HG03469 (cell line): ENCODE results near the gene EML2.

Source experiments
- ATAC-seq: cut with Tn5 transposase; IDR thresholded peaks from one replicate; pipeline ENCODE4 v1.9.1; 2021; ENCODE audit warnings: mild to moderate bottlenecking, moderate library complexity, moderate number of reproducible peaks; ENCODE audit not compliant: unreplicated experiment

EML2 gene

DNA sequence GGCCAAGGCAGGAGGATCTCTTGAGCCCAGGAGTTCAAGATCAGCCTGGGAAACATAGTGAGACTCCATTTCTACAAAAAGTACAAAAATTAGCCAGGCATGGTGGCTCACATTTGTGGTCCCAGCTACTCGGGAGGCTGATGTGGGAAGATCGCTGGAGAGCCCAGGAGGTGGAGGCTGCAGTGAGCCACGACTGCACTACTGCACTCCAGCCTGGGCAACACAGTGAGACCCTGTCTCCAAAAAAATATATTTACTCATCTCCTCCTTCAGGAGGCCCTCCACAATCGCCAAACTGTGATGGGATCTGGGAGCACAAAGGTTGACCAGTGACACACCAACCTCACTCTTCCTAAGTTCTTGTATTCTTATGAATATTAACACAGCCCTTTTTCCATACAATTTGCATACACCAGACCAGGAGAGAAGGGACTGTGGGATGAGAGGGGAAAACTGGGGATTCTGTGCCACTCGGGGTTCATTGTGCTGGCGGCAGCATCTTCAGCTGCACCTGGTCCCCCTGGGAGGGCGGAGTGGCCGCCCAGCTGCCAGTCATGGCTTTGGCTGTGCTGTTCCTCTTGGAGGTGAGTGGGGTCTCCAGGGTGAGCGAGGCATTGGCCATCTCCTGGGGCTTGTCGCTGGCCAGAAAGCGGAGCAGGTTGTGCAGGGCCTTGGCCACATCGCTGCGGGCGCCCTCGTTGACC, 48.7 kb downstream of the EML2 start:
- no peak for ATAC-seq

DNA sequence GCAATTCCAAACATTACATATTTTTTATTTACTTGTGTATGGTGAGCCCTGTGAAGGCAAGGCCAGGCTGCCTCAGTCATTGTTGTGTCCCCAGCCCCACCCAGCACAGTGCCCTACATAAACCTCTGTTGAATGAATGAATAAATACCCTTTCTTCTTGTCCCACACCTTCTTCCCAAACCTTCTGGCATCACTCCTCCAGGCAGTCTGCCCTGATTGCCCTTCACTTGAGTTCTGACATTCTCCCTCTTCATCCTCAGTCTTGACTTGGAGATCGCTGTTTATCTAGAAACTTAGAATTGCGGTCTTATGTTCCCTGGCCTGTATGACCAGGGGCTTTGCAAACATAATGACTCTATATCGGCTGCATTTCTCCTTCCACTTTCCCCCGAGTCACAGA, 49.4 kb downstream of the EML2 start:
- no peak for ATAC-seq

DNA sequence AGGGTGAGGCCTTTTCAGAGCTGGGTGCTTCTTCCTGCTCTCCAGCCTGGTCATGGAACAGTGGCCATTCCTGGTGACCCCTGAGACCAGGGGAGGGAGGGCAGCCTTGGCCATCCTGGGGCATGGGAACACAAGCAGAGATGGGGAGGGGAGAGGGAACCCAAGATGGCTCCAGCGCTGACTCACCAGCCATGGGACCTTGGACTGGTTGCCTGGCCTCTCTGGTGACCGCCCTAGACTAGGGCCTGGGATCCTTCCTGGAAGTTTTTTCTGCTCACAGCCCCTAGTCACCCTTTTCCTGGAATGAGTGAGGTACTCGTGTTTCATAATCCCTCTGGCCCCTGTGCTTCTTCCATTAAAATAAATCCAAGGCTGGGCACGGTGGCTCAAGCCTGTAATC, 51.3 kb downstream of the EML2 start:
- no peak for ATAC-seq

DNA sequence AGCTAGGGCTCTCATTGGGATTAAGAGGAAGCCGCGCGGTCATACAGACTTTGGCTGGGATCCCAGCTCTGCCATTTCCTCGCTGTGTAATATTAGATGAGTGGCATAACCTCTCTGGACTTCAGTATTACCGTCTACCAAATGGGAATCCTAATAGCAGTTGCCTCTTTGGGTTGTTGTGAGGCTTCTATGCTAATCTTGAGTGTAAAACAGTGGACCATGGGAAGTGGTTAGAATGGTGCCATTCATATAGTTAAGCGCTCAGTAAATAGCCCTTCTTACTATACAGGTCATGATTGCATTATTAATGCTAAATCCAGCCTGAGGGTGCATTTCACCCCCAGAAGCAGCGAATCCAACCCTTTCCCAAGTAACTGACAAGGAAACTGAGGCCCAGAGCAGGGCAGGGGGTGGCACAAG, 54.0 kb downstream of the EML2 start:
- ATAC-seq, result no peak

DNA sequence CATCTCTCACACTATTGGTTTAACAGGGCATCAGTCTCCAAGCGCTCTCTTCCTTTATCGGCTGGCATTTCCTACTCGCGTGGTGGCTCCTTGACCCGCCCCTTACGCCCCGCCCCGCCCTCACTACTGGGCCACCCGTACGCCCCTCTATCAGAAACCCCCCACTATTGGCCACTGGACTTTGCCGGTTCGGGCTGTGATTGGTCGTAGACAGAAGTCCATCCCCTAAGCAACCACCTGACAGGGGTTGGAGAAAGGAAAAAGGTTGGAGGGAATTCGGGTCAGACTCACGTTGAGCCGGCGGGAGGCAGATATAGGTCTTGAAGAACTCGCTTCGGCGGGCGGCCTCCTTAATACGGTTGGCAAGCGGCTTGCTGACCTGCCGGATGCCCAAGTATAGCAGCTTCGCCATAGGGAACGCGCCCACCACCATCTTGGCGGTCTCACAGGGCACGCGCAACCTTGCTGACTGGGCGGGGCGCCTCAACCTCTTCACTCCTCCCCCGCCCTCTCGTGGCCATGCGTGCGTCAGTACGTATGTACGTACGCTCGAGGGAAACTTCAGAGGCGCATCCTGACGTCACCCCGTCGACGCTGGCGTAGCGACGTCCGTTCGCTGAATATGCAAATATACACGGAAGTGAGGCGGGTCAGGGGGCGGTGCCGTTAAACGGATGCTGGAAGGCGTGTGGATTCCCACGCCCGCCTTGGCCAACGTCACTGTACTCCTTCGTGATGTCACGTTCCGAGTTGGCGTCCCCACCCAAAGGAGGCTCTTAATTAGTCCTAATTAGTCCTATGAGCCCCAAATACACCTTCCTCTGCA, 54.7 kb downstream of the EML2 start, which contains the start of gene OPA3:
OPA3 (minus strand) TSS at position 471 of the 826 bp plus-strand sequence; CDS start at position 433, 38 bp downstream.
- peak; percentile 79 for ATAC-seq

DNA sequence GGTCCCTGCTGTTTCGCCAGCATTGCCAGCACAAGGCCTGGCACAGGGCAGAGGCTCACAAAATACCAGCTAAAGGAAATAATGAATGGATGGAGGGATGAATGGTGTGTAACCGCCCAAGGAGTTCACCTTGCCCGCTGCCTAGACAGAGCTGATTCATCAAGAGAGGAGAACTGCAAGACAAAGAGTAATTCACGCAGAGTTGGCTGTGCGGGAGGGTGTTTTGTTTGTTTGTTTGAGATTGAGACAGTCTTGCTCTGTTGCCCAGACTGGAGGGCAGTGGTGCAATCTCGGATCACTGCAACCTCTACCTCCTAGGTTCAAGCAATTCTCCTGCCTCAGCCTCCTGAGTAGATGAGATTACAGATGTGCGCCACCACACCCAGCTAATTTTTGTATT, 57.6 kb downstream of the EML2 start:
- ATAC-seq, result no peak

DNA sequence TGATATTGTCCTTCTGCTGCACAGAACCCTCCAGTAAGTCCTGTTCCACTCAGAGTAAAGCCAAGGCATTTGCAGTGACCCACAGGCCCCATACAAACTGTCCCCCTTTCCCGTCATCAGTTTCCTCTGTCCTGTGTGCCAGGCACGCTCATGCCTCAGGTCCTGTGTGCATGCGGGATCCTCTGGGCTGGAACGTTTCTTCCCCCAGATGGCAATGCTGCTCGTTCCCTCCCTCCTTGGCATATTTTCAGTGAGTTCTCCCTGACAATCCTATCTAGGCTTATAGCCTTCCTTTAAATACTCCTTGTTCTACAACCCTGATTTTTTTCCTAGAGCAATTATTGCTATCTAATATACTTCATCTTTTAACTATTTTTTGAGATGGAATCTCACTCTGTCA, 60.3 kb downstream of the EML2 start:
- no peak for ATAC-seq

DNA sequence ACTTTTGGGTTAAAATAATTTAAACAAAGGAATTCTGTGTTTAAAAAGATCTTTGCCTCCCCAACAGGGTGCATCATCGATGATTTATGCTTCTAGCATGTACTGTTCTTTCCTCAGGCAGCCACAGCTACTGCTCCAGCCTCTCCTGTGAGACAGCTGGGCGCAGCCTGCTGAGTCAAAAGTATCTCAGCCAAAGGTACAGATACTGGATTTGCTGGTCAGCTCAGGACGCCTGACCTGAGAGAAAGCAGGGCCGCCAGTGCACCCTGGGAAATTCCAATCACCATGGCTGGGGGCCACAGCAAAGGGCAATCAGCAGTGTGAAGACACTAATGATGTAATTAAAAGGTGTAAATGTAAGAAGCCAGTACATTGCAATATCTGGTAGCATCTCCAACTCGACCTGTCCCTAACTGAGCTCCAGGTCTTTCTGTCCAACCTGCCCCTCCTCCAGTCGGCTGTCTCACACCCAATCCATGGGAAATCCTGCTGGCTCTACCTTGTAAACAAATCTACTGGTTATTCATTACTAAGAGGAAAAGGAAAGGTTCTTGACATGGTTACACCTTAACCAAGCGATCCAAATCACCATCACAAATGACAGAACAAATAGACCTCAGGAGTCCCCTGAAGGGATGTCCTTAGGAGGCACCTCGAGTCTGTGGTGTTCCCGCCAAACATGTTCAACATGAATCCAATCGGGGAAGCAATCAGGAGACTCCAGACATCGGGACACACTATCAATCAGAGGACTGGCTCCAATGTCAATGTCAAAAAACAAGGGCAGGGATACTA, 61.9 kb downstream of the EML2 start:
- ATAC-seq, result no peak

DNA sequence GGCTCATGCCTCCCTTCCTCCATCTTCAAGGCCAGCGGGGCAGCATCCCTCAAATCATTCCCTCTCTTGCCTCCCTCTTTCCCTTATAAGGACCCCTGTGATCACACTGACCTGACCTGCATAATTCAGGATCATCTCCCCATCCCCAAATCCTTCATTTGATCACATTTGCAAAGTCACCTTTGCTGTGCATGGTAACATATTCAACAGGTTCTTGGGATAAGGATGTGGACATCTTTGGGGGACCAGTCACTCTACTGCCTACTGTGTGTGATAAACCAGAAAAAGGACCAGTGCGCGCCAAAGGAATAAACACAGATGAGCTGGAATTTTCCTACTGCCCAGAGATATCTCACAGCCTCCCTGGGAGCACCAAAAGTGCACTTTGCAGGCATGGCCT, 62.5 kb downstream of the EML2 start:
- ATAC-seq, result no peak

DNA sequence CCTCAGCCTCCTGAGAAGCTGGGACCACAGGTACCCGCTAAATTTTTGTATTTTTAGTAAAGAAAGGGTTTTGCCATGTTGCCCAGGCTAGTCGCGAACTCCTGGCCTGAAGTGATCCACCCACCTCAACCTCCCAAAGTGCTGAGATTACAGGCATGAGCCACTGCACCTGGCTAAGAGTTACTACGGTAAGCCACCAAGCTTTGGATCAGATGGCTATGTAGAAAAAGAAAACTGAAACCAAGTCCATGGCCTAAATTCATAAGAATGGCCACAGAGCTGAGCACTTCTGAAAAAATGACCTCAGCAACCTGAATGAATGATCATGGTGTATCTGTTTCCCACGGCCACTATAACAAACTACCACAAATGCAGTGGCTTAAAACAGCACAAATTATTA, 64.0 kb downstream of the EML2 start:
- no peak for ATAC-seq

DNA sequence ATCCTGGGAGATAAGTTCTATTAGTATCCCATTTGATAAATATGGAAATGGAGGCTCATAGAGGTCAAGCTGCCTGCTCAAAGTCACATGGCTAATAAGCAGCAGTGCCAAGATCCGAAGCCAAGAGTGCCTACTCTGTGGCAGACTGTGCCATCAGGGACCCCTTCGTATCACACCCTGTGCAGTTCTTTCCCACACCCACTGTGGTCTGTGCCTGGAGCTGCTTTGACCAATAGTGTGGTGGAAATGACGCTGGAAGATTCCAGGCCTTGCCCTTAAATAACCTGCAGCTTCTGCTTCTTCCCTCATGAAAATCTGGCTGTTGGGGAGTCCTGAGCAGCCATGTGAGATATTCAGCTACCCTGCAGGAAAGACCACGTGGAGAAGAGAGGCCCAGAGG, 64.7 kb downstream of the EML2 start:
- no peak for ATAC-seq

DNA sequence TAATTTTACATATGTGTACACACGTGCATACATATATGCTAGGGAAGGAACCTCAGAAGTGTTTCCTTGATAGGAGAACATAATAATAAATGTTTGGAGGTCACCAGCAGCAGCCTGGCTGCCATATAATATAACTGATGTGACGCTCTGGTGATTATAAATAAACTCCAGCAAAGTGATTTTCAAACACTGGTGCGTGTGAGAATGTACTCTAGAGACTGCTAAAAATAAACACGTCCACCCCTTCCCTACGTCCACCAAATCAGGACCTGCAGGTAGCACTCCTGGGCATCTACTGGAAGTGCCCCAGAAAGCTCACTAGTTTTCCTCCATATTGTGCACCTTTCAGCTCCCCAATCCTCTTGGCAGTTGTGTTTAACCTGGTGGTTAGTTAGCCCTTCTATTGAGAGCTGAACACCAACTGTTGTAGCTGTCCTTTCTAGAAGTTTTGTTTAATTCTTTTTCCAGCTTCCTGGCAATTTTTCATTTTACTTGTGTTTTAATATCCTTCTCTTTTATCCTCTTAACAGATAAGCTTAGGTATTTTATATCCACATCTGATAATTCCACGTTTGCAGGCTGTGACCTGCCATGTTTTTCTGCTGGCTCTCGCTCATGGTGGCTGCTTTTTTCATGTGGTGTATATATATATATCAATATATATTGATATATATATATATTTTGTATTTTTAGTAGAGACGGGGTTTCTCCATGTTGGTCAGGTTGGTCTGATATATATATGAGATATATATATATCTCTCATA, 67.6 kb downstream of the EML2 start:
- ATAC-seq, result no peak

DNA sequence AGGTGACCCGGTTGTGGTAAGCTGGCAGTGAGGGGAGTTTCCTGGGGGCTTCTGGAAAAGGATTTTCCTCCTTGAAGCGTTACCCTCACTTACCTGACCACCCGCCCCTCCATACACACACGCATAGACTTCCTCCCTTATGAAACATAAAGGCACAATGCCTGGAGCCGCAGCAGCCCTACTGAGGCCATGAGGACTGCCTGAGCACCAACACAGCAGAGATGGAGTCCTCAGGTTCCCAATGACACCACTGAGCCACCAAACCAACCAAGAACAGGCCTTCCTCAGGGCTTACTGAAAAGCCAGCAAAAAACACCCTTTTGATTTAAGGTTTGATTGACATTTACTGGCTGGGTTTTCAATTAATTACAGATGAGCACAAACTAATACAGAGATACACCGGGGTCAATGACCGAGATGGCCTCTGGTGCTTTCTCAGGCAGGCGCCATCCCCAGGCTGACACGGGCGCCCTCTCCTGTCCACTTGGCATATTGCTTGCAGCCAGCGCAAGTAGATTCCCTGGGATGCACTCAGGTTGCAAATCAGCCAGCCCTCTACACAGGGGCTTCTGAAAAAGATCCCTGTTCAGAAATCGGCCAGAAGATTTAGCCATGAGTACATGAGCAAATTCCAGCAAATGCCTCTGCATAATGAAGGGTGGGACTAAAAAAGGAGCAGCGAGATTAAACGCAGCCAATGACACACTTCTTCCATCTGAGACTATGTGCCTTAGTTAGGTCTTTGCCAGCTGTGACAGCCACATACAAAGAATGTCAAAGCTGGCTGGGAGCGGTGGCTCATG, 69.4 kb downstream of the EML2 start:
- no peak for ATAC-seq

DNA sequence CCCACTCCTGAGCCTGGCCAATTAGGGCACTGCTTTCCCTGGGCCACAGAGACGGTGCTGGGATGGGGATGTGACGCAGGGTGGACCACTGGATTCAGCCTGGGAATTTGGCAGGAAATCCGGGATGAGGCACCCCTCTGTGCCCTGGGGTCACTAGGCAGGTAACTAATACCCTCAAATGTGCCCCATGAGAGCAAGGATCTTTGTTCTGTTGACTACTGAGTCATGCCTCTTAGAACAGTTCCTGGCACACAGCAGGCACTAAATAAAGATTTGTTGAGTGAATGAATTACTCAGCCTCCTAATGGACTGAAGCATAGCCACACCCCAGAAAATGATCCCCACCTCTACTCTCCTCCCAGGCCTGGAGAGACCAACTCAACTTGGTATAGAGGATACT, 70.5 kb downstream of the EML2 start:
- ATAC-seq, result no peak

DNA sequence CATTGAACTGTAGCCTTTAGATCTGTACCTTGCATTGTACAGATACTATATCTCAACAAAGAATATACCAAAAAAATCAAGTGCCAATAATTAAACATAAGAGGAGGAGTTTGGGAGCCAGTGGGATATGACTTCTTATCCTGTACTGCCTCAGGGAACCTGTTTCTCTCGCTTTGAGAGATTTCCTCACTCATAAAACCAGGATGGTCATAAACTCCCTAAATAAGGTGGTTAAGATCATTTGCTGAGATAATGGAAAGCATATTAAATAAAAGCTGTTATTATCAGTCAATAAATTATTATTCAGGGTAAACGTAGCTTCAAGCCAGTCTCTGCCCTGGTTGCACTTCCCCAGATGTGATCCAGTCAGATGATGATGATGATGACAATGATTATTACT, 71.6 kb downstream of the EML2 start:
- no peak for ATAC-seq

DNA sequence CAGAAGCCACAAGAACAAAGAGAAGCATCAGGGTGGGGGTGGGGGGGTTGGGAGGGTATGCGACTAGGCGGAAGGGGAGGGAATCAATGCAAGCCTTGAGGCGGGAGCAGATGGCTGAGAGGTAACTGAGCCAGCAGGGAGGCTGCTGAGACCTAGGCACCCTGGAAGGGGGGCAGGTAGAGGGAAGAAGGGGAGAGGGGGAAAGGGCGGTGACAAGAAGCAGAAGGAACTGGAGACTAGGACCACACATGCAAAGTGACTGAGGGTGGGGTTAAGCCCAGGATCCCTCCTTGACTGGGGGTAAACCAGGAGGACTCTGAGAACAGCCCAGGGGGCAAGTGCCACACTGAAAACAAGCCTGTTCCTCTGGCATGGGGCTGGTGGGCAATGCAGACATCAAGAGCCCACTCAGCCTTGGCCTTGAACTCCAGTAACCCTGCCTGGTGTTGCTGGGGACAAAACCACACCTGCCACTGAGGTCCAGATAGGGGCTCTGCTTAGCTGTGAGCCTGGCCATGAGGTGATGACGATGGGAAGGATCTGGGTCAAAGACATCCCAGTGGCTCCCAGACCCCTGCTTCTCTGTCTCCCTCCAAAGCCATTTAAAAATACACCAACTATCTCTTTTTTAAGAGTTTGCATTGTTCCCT, 74.9 kb downstream of the EML2 start:
- no peak for ATAC-seq

DNA sequence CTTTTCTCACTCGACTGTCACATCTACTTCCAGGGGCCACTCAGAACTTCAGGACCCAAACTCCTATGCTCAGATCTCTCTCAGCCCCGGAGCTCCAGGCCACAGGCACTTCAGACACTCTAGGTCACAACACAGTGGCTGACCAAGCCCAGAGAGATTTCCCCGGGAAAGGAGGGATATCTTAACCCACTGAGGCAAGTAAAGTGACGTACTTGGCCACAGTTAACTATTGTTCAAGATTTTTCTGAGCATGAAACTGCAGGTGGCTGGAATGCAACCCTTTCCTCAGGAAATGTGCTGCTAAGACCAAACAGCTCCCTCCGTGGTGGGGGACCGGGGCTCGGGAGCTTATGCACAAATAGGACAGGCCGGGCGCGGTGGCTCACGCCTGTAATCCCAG, 78.5 kb downstream of the EML2 start:
- no peak for ATAC-seq

DNA sequence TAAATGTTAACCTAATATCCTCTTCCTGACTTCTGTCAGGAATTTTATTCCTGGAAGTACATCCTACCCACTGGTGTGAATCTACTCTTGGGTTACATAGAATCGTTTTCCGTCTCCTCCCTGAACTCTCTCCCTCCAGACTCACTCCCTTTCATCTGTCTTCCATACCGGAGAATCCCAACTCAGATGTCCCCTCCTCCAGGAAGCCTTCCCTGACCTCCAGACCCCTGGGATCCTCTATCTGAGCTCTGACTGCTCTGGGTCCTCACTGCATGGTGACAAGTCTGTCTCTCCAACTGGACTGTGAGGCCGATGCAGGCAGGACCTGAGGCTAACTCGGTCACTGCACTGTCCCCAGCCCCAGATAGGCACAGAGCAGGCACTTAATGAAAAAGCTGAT, 79.2 kb downstream of the EML2 start:
- ATAC-seq, result no peak
